GM21529 (cell line): ENCODE data around the gene STC2.

ENCODE experiments used
- ATAC-seq: cut with Tn5 transposase; IDR thresholded peaks from one replicate; pipeline ENCODE4 v1.9.1; 2021; ENCODE audit not compliant: unreplicated experiment

STC2 gene

DNA sequence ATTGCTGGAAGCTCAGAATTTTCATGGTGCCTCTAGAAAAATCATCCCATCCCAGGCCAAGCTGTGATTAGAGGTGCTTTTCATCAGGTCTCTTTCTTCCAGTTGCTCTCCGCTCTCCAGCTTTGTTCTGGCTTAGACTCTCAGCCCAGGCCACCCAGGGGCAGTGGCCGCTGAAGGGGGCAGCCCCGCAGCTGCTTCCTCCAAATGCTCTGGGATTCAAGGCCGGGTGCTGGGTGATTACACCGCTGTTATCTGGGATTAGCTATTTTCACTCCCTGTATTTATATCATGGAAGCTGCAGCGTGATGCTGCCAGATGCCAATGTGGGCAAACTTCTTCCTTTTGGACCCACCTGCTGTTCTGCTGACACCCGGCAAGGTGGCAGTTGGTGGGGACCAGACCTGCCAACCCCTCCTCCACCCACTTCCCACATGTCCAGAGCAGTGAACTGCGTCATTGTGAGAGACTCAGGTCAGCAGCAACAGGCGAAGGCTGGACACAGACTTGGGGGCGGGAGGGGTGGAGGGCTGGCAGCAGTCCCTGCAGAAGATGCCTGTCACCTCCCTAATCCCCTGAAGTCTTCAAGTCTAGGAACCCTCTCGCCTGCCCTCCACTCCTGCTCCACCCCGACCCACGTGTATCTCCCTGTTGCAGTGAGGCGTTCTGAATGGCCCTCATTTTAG lies 59.3 kb downstream of the STC2 start:
- no peak for ATAC-seq

DNA sequence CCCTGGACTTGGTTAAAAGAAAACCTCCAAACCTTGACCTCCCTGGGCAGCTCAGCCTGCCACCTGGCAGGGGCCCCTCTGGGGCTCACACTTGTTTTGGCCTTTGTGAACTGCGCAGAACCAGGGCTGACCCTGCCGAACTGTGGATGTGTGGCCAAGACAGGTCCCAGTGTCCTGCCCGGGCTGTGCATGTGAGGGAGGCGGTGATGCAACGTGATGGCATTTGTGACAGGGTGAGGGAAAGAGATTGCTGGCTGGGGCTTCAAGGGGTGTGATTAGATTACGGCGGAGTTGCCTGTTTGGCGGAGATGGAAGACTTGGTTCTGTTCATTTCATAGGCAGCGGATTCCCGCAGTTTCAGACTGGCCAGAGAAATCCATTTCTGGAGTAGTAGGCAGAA lies 62.8 kb downstream of the STC2 start:
- no peak for ATAC-seq
